ENCODE results near the gene HECW1.

GRCh38 chr7:43584195-43584586, 471.7 kb downstream of the HECW1 start:
- TF ChIP-seq CTCF (IDR thresholded peaks at IDR 0.05) (no peak), EP300 (IDR thresholded peaks at IDR 0.05) (no peak), POLR2A (IDR thresholded peaks at IDR 0.05) (no peak)

All from upper lobe of left lung (tissue), 4 donors.